GM21737 (cell line): ENCODE results near the gene SNX30.

ENCODE experiments used
- ATAC-seq: cut with Tn5 transposase; IDR thresholded peaks from one replicate; pipeline ENCODE4 v1.9.1; 2021; ENCODE audit warnings: mild to moderate bottlenecking, moderate library complexity; ENCODE audit not compliant: unreplicated experiment

The SNX30 gene

GRCh38 chr9:112873773-112874405 lies 123.3 kb downstream of the SNX30 start:
- ATAC-seq, result no peak

GRCh38 chr9:112878752-112879151 lies 128.2 kb downstream of the SNX30 start:
- no peak for ATAC-seq

- ATAC-seq, result no peak
Measured at GRCh38 chr9:112880650-112881049, 130.1 kb downstream of the SNX30 start.

- ATAC-seq, result no peak
Measured at GRCh38 chr9:112881331-112881730, 130.8 kb downstream of the SNX30 start.

- ATAC-seq, result no peak
Measured at GRCh38 chr9:112884101-112884500, 133.5 kb downstream of the SNX30 start.

- no peak for ATAC-seq
Measured at GRCh38 chr9:112884721-112885120, 134.2 kb downstream of the SNX30 start.

GRCh38 chr9:112885324-112885723 lies 134.8 kb downstream of the SNX30 start:
- no peak for ATAC-seq

GRCh38 chr9:112886351-112886750 lies 135.8 kb downstream of the SNX30 start:
- no peak for ATAC-seq

GRCh38 chr9:112887381-112887780 lies 136.8 kb downstream of the SNX30 start:
- no peak for ATAC-seq

- no peak for ATAC-seq
Measured at GRCh38 chr9:112890106-112891081, 139.8 kb downstream of the SNX30 start, which contains the start of gene SLC46A2. Gene SLC46A2 (minus strand): TSS chr9:112890876. CDS start chr9:112890681, 195 bp downstream.

GRCh38 chr9:112891521-112891920 lies 141.0 kb downstream of the SNX30 start:
- no peak for ATAC-seq

- ATAC-seq, result no peak
Measured at GRCh38 chr9:112892981-112893380, 142.4 kb downstream of the SNX30 start.

GRCh38 chr9:112894041-112894440 lies 143.5 kb downstream of the SNX30 start:
- ATAC-seq, result no peak

- no peak for ATAC-seq
Measured at GRCh38 chr9:112894699-112895098, 144.1 kb downstream of the SNX30 start.

- no peak for ATAC-seq
Measured at GRCh38 chr9:112896131-112896530, 145.6 kb downstream of the SNX30 start.

GRCh38 chr9:112898872-112899311 lies 148.3 kb downstream of the SNX30 start:
- ATAC-seq, result no peak

GRCh38 chr9:112900488-112900887 lies 149.9 kb downstream of the SNX30 start:
- ATAC-seq, result no peak

- ATAC-seq, result no peak
Measured at GRCh38 chr9:112900901-112901300, 150.3 kb downstream of the SNX30 start.

GRCh38 chr9:112905084-112905483 lies 154.5 kb downstream of the SNX30 start:
- ATAC-seq, result no peak

GRCh38 chr9:112911736-112912135 lies 161.2 kb downstream of the SNX30 start:
- ATAC-seq, result no peak

GRCh38 chr9:112912636-112913035 lies 162.1 kb downstream of the SNX30 start:
- no peak for ATAC-seq

- ATAC-seq, result no peak
Measured at GRCh38 chr9:112913326-112913725, 162.8 kb downstream of the SNX30 start.
